K562 (cell line): ENCODE measurements around the gene FRYL. TPM values are rescaled to one million over a fixed set of nuclear protein-coding genes. Genes with fewer than 3 reads are reported as not detected.

Experiments used
- BRD4 ChIP-seq: fragments of 200-600 bp; sonication (generic); IDR thresholded peaks from 2 replicates; pipeline ENCODE4 v1.6.1; 2017; ENCODE audit warnings: inconsistent platforms
- BRD9 ChIP-seq: fragments of 450-650 bp; IDR thresholded peaks from 2 replicates; pipeline ENCODE4 v1.6.1; 2018; ENCODE audit warnings: low read depth; ENCODE audit not compliant: partially characterized antibody
- CEBPB ChIP-seq: fragments of 450-650 bp; IDR thresholded peaks from 2 replicates; pipeline ENCODE4 v1.6.1; 2016; ENCODE audit warnings: missing genetic modification characterization, missing compliant biosample characterization
- CHD2 ChIP-seq: IDR thresholded peaks from 2 replicates; pipeline ENCODE4 v1.6.1; 2011; ENCODE audit warnings: low read depth, low read length
- ETS2 ChIP-seq: IDR thresholded peaks from 2 replicates; pipeline ENCODE4 v1.6.1; 2016; ENCODE audit warnings: borderline replicate concordance, missing genetic modification characterization, mild to moderate bottlenecking, moderate library complexity, missing compliant biosample characterization; ENCODE audit not compliant: poor library complexity, severe bottlenecking
- FOXA1 ChIP-seq: fragments of 450-650 bp; IDR thresholded peaks from 2 replicates; pipeline ENCODE4 v1.6.1; 2016; ENCODE audit warnings: mild to moderate bottlenecking, borderline replicate concordance
- FOXJ3 ChIP-seq: sonication (generic); formaldehyde crosslinking; IDR thresholded peaks from 2 replicates; pipeline ENCODE4 v1.4.0; 2020; ENCODE audit warnings: mild to moderate bottlenecking, missing genetic modification reagents
- FOXP1 ChIP-seq: sonication (generic); formaldehyde crosslinking; IDR thresholded peaks from 2 replicates; pipeline ENCODE4 v1.8.0; 2022; ENCODE audit warnings: mild to moderate bottlenecking, missing genetic modification reagents
- GATA2 ChIP-seq: sonication (generic); formaldehyde crosslinking; IDR thresholded peaks from 2 replicates; pipeline ENCODE4 v1.4.0; 2020; ENCODE audit warnings: mild to moderate bottlenecking, missing genetic modification reagents
- HOMEZ ChIP-seq: fragments of 250-450 bp; sonication (Bioruptor Pico); IDR thresholded peaks from 2 replicates; pipeline ENCODE4 v1.4.0; 2020; ENCODE audit warnings: mild to moderate bottlenecking, moderate library complexity
- L3MBTL2 ChIP-seq: fragments of 450-650 bp; IDR thresholded peaks from 2 replicates; pipeline ENCODE4 v1.6.1; 2016; ENCODE audit warnings: mild to moderate bottlenecking, moderate library complexity
- MBD2 ChIP-seq: sonication (generic); IDR thresholded peaks from 2 replicates; pipeline ENCODE4 v1.6.1; 2016; ENCODE audit warnings: low read depth, borderline replicate concordance
- MCM5 ChIP-seq: fragments of 450-650 bp; IDR thresholded peaks from 2 replicates; pipeline ENCODE4 v1.6.1; 2016; ENCODE audit warnings: low read depth
- SFPQ ChIP-seq: fragments of 200-400 bp; formaldehyde crosslinking; IDR thresholded peaks from 2 replicates; pipeline ENCODE4 v1.6.1; 2017; ENCODE audit warnings: mild to moderate bottlenecking, low read depth, low read length, moderate library complexity
- SOX6 ChIP-seq: fragments of 450-650 bp; IDR thresholded peaks from 2 replicates; pipeline ENCODE4 v1.6.1; 2014; ENCODE audit warnings: mild to moderate bottlenecking
- SREBF2 ChIP-seq: sonication (generic); formaldehyde crosslinking; IDR thresholded peaks from 2 replicates; pipeline ENCODE4 v1.4.0; 2020; ENCODE audit warnings: mild to moderate bottlenecking, missing genetic modification reagents
- ZBTB1 ChIP-seq: sonication (generic); formaldehyde crosslinking; IDR thresholded peaks from 2 replicates; pipeline ENCODE4 v1.8.1; 2023; ENCODE audit warnings: missing genetic modification reagents, low read depth, mild to moderate bottlenecking, borderline replicate concordance
- ZNF311 ChIP-seq: fragments of 250-450 bp; sonication (Bioruptor Pico); IDR thresholded peaks from 2 replicates; pipeline ENCODE4 v1.4.0; 2020; ENCODE audit warnings: mild to moderate bottlenecking, moderate library complexity
- ZNF830 ChIP-seq: fragments of 250-450 bp; sonication (Bioruptor Pico); IDR thresholded peaks from 2 replicates; pipeline ENCODE4 v1.5.0; 2021; ENCODE audit warnings: mild to moderate bottlenecking
- polyA plus RNA-seq, 8 experiments: library from polyadenylated mRNA; depleted of rRNA in 4 of 8; stranded (reverse) in 5 of 8; unstranded in 3 of 8; fragments of >200 nt; fragmentation: Nextera tagmentation in 2 of 8; fragmentation: Illumina TruSeq in 1 of 8; extraction: Ambion mirVana in 2 of 8; extraction: Trizol in 1 of 8; gene quantifications; 2 replicates each; pipeline versions ENCODE4 v1.2.1 to v1.2.3, GENCODE V29; 2011 to 2014; ENCODE audit warnings: inconsistent platforms in 1 of 8, missing spikeins in 1 of 8
- total RNA-seq, 7 experiments: library from RNA; depleted of rRNA in 6 of 7; stranded (reverse); fragments of >200 nt in 6 of 7; fragmentation: Illumina TruSeq in 2 of 7; extraction: Trizol in 2 of 7; gene quantifications; 2 replicates each; pipeline versions ENCODE4 v1.2.1 to v1.2.3, GENCODE V29; 2011 to 2021; ENCODE audit warnings: low replicate concordance in 1 of 7
- TF ChIP-seq, protein P1 (sequence below): fragments of 450-650 bp; IDR thresholded peaks from 2 replicates; pipeline ENCODE4 v1.6.1; 2014; ENCODE audit warnings: low read depth, mild to moderate bottlenecking, moderate library complexity, borderline replicate concordance
- TF ChIP-seq, protein P2 (sequence below), 2 experiments: fragments of 250-450 bp in 1 of 2; fragments of 450-650 bp in 1 of 2; sonication (Bioruptor Pico) in 1 of 2; IDR thresholded peaks; 2 replicates each; pipeline versions ENCODE4 v1.6.1 to v1.8.0; 2016 to 2021; ENCODE audit warnings: mild to moderate bottlenecking in 2 of 2, moderate library complexity in 2 of 2, missing compliant biosample characterization in 1 of 2, missing genetic modification characterization in 1 of 2
- TF ChIP-seq, protein P3 (sequence below): fragments of 450-650 bp; IDR thresholded peaks from 2 replicates; pipeline ENCODE4 v1.6.1; 2016; ENCODE audit warnings: missing biosample characterization, missing genetic modification characterization

The FRYL gene
- total and polyA plus RNA-seq, 9 of the 15 experiments (the other 6 are each of a cell fraction or from before 2014, with no cell fraction given): 7.2 to 34.9 (median 15.9) TPM

DNA sequence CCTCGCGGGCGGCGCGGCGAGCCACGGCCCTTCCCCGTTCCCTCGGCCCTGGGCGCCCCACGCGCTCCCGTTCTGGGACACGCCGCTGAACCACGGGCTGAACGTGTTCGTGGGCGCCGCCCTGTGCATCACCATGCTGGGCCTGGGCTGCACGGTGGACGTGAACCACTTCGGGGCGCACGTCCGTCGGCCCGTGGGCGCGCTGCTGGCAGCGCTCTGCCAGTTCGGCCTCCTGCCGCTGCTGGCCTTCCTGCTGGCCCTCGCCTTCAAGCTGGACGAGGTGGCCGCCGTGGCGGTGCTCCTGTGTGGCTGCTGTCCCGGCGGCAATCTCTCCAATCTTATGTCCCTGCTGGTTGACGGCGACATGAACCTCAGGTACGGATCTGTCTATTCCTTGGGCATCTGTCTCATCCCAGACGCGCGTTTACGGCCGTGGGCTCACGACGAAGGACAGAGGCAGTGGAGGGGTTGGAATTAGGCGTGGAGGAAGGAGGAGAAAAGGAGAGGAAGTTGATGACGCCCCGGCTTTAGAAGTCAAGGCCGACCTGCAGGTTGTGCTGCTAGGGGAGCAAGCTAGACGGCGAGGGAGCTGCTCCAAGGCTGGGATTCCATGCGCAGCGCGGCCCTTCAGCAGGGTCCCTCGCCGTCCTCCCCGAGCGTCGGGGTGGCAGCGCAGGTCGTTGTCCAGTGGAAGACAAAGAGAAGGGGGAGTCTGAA lies 296.1 kb downstream of the FRYL start (continued):
- TF ChIP-seq, protein P1, sequence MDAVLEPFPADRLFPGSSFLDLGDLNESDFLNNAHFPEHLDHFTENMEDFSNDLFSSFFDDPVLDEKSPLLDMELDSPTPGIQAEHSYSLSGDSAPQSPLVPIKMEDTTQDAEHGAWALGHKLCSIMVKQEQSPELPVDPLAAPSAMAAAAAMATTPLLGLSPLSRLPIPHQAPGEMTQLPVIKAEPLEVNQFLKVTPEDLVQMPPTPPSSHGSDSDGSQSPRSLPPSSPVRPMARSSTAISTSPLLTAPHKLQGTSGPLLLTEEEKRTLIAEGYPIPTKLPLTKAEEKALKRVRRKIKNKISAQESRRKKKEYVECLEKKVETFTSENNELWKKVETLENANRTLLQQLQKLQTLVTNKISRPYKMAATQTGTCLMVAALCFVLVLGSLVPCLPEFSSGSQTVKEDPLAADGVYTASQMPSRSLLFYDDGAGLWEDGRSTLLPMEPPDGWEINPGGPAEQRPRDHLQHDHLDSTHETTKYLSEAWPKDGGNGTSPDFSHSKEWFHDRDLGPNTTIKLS: 0 out of 2 replicates have a peak, but pooled peaks have one; percentile 15
- TF ChIP-seq ZNF830 (CRISPR knock-in tag) (no peak), GATA2 (CRISPR knock-in tag) (peak; percentile 67; the same call in 1 of the 2 replicates), MBD2 (no peak), FOXA1 (no peak), FOXJ3 (CRISPR knock-in tag) (no peak), CHD2 (no peak), SOX6 (no peak), SREBF2 (CRISPR knock-in tag) (no peak), ZBTB1 (no peak; the same call in 1 of the 2 replicates), BRD9 (no peak), ZNF311 (no peak), CEBPB (tag) (no peak), MCM5 (no peak), SFPQ (no peak), ETS2 (tag) (no peak), HOMEZ (CRISPR knock-in tag) (no peak), FOXP1 (CRISPR knock-in tag) (no peak), BRD4 (no peak), L3MBTL2 (peak; percentile 85; the same call in 1 of the 2 replicates)
- TF ChIP-seq, protein P2, sequence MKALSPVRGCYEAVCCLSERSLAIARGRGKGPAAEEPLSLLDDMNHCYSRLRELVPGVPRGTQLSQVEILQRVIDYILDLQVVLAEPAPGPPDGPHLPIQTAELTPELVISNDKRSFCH (CRISPR knock-in tag; IDR thresholded peaks at IDR 0.05): no peak
- TF ChIP-seq, protein P2 (tag; IDR thresholded peaks at IDR 0.05): 0 out of 2 replicates have a peak, but pooled peaks have one; percentile 21
- TF ChIP-seq, protein P3, sequence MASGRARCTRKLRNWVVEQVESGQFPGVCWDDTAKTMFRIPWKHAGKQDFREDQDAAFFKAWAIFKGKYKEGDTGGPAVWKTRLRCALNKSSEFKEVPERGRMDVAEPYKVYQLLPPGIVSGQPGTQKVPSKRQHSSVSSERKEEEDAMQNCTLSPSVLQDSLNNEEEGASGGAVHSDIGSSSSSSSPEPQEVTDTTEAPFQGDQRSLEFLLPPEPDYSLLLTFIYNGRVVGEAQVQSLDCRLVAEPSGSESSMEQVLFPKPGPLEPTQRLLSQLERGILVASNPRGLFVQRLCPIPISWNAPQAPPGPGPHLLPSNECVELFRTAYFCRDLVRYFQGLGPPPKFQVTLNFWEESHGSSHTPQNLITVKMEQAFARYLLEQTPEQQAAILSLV (tag): no peak
